ENCODE data around the gene DOCK10. TPM values are rescaled to one million over a fixed set of nuclear protein-coding genes. Genes with fewer than 3 reads are reported as not detected.

The DOCK10 gene
- total RNA-seq, 4 donors from 2014 or later = 11.9 to 42.0 (median 17.9) TPM

- ATAC-seq (ENCODE audit: low FRiP score) (no peak), DNase-seq (ENCODE audit: low spot score) (no peak)
- no peak for TF ChIP-seq CTCF (IDR thresholded peaks at IDR 0.05)
Measured at GRCh38 chr2:224931956-224932355, 110.3 kb downstream of the DOCK10 start.

GRCh38 chr2:224930990-224931389, 111.3 kb downstream of the DOCK10 start:
- no peak for TF ChIP-seq CTCF (IDR thresholded peaks at IDR 0.05)
- ATAC-seq (ENCODE audit: low FRiP score) (no peak), DNase-seq (ENCODE audit: low spot score) (no peak)

GRCh38 chr2:224930124-224930523, 112.1 kb downstream of the DOCK10 start:
- ATAC-seq (ENCODE audit: low FRiP score) (no peak), DNase-seq (ENCODE audit: low spot score) (no peak)
- TF ChIP-seq CTCF (IDR thresholded peaks at IDR 0.05) = no peak

GRCh38 chr2:224929512-224929911, 112.8 kb downstream of the DOCK10 start:
- no peak for TF ChIP-seq CTCF (IDR thresholded peaks at IDR 0.05)
- ATAC-seq (ENCODE audit: low FRiP score) = no peak

GRCh38 chr2:224927646-224928173, 114.6 kb downstream of the DOCK10 start:
- ATAC-seq (ENCODE audit: low FRiP score) (no peak), DNase-seq (ENCODE audit: low spot score) (no peak)
- TF ChIP-seq CTCF (IDR thresholded peaks at IDR 0.05) = no peak

More at GRCh38 chr2:224929512-224929911, 112.8 kb downstream of the DOCK10 start:
- no peak for DNase-seq (ENCODE audit: low spot score)

- ATAC-seq (ENCODE audit: low FRiP score) (no peak), DNase-seq (ENCODE audit: low spot score) (no peak)
- TF ChIP-seq CTCF (IDR thresholded peaks at IDR 0.05) = no peak
Measured at GRCh38 chr2:224927011-224927410, 115.3 kb downstream of the DOCK10 start.

- TF ChIP-seq CTCF (IDR thresholded peaks at IDR 0.05) = no peak
- no peak for DNase-seq (ENCODE audit: low spot score)
- no peak for ATAC-seq (ENCODE audit: low FRiP score)
Measured at GRCh38 chr2:224925810-224926100, 116.5 kb downstream of the DOCK10 start.
